SK-N-SH (cell line): ENCODE data around the gene SDF4. TPM values are rescaled to one million over a fixed set of nuclear protein-coding genes. Genes with fewer than 3 reads are reported as not detected.

Experiments
- CTCF ChIA-PET: fragments of 300-600, 350-600 bp; formaldehyde crosslinking; extraction: SDS; loops from one replicate; lab custom pipeline; 2021; lab: Yijun Ruan, JAX
- POLR2A ChIA-PET: fragments of 350-600 bp; sonication (Branson Sonifier 250); formaldehyde crosslinking; extraction: SDS; loops from one replicate; lab custom pipeline; 2020; ENCODE audit warnings: antibody characterized with exemption, inconsistent platforms; lab: Yijun Ruan, JAX
- DNase-seq: peaks from one replicate; pipeline ENCODE4 v3.0.0; 2012
- H2AFZ ChIP-seq: fragments of 200-600 bp; sonication (generic); 2 replicates; pipeline ENCODE4 v1.8.1; 2016; ENCODE audit warnings: antibody characterized with exemption, mild to moderate bottlenecking, low read depth
- H3F3A ChIP-seq: fragments of 200-600 bp; sonication (generic); replicated peaks from 2 replicates; pipeline ENCODE3; 2016; ENCODE audit warnings: antibody characterized with exemption, mild to moderate bottlenecking; ENCODE audit not compliant: insufficient read depth
- H3K27ac ChIP-seq, 2 experiments: fragments of 200-500 bp in 1 of 2; fragments of 200-600 bp in 1 of 2; sonication (Bioruptor generic) in 1 of 2; sonication (generic), shearing (Covaris generic) in 1 of 2; 2 replicates each; pipeline versions ENCODE4 v1.5.1 to v1.6.1; 2014 to 2016; ENCODE audit warnings: low read depth in 2 of 2, inconsistent platforms in 1 of 2, low read length in 1 of 2, mild to moderate bottlenecking in 1 of 2, mixed read lengths in 1 of 2
- H3K27me3 ChIP-seq: fragments of 200-600 bp; sonication (generic), shearing (Covaris generic); 2 replicates; pipeline ENCODE4 v1.6.1; 2016; ENCODE audit warnings: mixed run types; ENCODE audit not compliant: insufficient read depth
- H3K36me3 ChIP-seq, 2 experiments: fragments of 200-500 bp in 1 of 2; fragments of 200-600 bp in 1 of 2; sonication (Bioruptor generic) in 1 of 2; sonication (generic) in 1 of 2; replicated peaks in 1 of 2; 2 replicates each; pipeline versions ENCODE3 to v1.5.1; 2014 to 2016; ENCODE audit warnings: low read length in 1 of 2, mild to moderate bottlenecking in 1 of 2; ENCODE audit not compliant: insufficient read depth in 2 of 2, control insufficient read depth in 1 of 2
- H3K4me1 ChIP-seq, 2 experiments: fragments of 200-500 bp in 1 of 2; fragments of 200-600 bp in 1 of 2; sonication (Bioruptor generic) in 1 of 2; sonication (generic), shearing (Covaris generic) in 1 of 2; 2 replicates each; pipeline versions ENCODE4 v1.5.1 to v1.6.1; 2014 to 2016; ENCODE audit warnings: low read depth in 1 of 2, low read length in 1 of 2, mixed run types in 1 of 2; ENCODE audit not compliant: insufficient read depth in 2 of 2, control insufficient read depth in 1 of 2
- H3K4me2 ChIP-seq: fragments of 200-600 bp; sonication (generic), shearing (Covaris generic); 2 replicates; pipeline ENCODE4 v1.6.1; 2017; ENCODE audit warnings: mixed run types
- H3K4me3 ChIP-seq, 2 experiments: fragments of 200-500 bp in 1 of 2; fragments of 200-600 bp in 1 of 2; sonication (Bioruptor generic) in 1 of 2; sonication (generic), shearing (Covaris generic) in 1 of 2; 2 replicates each; pipeline versions ENCODE4 v1.5.1 to v1.8.1; 2014 to 2016; ENCODE audit warnings: low read depth in 2 of 2, inconsistent platforms in 1 of 2, low read length in 1 of 2, mild to moderate bottlenecking in 1 of 2, mixed read lengths in 1 of 2, moderate library complexity in 1 of 2
- H3K79me2 ChIP-seq: fragments of 200-600 bp; sonication (generic); 2 replicates; pipeline ENCODE4 v1.8.1; 2017; ENCODE audit warnings: mild to moderate bottlenecking; ENCODE audit not compliant: insufficient read depth
- H3K9ac ChIP-seq: fragments of 200-600 bp; sonication (generic); 2 replicates; pipeline ENCODE4 v1.6.1; 2017; ENCODE audit warnings: mixed run types
- H3K9me2 ChIP-seq: fragments of 200-600 bp; sonication (generic); 2 replicates; pipeline ENCODE4 v1.6.1; 2017; ENCODE audit warnings: mixed run types
- H3K9me3 ChIP-seq: fragments of 200-600 bp; sonication (generic); 2 replicates; pipeline ENCODE4 v1.6.1; 2017; ENCODE audit warnings: mixed run types, mild to moderate bottlenecking, moderate library complexity
- H4K20me1 ChIP-seq: fragments of 200-600 bp; sonication (generic); 2 replicates; pipeline ENCODE4 v1.6.1; 2017; ENCODE audit warnings: mild to moderate bottlenecking, mixed run types; ENCODE audit not compliant: insufficient read depth
- EP300 ChIP-seq, 2 experiments: IDR thresholded peaks; 2 replicates each; pipeline versions ENCODE4 v1.4.0 to v1.6.1; 2012; ENCODE audit warnings: borderline replicate concordance in 1 of 2, low read depth in 1 of 2, low read length in 1 of 2
- FOXJ3 ChIP-seq: sonication (generic); formaldehyde crosslinking; IDR thresholded peaks from 2 replicates; pipeline ENCODE4 v1.5.1; 2020; ENCODE audit warnings: mild to moderate bottlenecking, missing genetic modification reagents
- FOXM1 ChIP-seq: IDR thresholded peaks from 2 replicates; pipeline ENCODE4 v1.4.0; 2012; ENCODE audit warnings: low read depth, mild to moderate bottlenecking
- JUND ChIP-seq: IDR thresholded peaks from 2 replicates; pipeline ENCODE4 v1.4.0; 2012
- MAX ChIP-seq: IDR thresholded peaks from 2 replicates; pipeline ENCODE4 v1.4.0; 2012; ENCODE audit warnings: low read depth
- MXI1 ChIP-seq: IDR thresholded peaks from 2 replicates; pipeline ENCODE4 v1.6.1; 2012; ENCODE audit warnings: mild to moderate bottlenecking, low read depth, low read length, improper control_type of control experiment
- NRF1 ChIP-seq: IDR thresholded peaks from 2 replicates; pipeline ENCODE4 v1.6.1; 2012; ENCODE audit warnings: low read depth, mild to moderate bottlenecking, low read length
- PBX3 ChIP-seq: IDR thresholded peaks from 2 replicates; pipeline ENCODE4; 2012
- RAD21 ChIP-seq: IDR thresholded peaks from 2 replicates; pipeline ENCODE4 v1.6.1; 2012; ENCODE audit warnings: mild to moderate bottlenecking, low read length
- RXRA ChIP-seq: IDR thresholded peaks from 2 replicates; pipeline ENCODE4 v1.4.0; 2012; ENCODE audit warnings: low read depth, mild to moderate bottlenecking, borderline replicate concordance
- SMC3 ChIP-seq: IDR thresholded peaks from 2 replicates; pipeline ENCODE4 v1.6.1; 2012; ENCODE audit warnings: low read depth, low read length, improper control_type of control experiment
- TEAD4 ChIP-seq: IDR thresholded peaks from 2 replicates; pipeline ENCODE4 v1.4.0; 2012; ENCODE audit warnings: mild to moderate bottlenecking, borderline replicate concordance; ENCODE audit not compliant: insufficient read depth
- USF2 ChIP-seq: fragments of 150-350 bp; IDR thresholded peaks from 2 replicates; pipeline ENCODE4 v1.6.1; 2017; ENCODE audit warnings: antibody characterized with exemption, low read length, low read depth, borderline replicate concordance
- WGBS: methylation state at CpG from one replicate; pipeline ENCODE4 v1.1.6; 2017; ENCODE audit warnings: low lambda C conversion rate; 5-methylcytosine and 5-hydroxymethylcytosine counted together
- polyA plus RNA-seq, 3 experiments: library from polyadenylated mRNA; depleted of rRNA; stranded (reverse); fragments of >200 nt; gene quantifications; 2 replicates each; pipeline ENCODE4 v1.2.3, GENCODE V29; 2012

SDF4 gene
- polyA plus RNA-seq, 1 of the 3 experiments (the other 2 are of a cell fraction): 265 TPM

- no peaks in the 10 kb centered on the region for H4K20me1 ChIP-seq
- no peaks in the 10 kb centered on the region for H3K36me3 ChIP-seq
- TF ChIP-seq FOXM1 (no peak), RXRA (no peak), FOXJ3 (CRISPR knock-in tag) (no peak), USF2 (no peak)
- H3K79me2 ChIP-seq: no peaks in the 10 kb centered on the region
- DNase-seq: no peak
- no peak overlapping the region for H3K4me2 ChIP-seq
- no peak overlapping the region for H2AFZ ChIP-seq
- POLR2A ChIA-PET: no interaction called here
- CTCF ChIA-PET: interaction anchor here (0.8 kb wide), 1 partner anchor 11 kb away, joined by 3 read pairs; no protein-coding TSS in a partner anchor
- no peak overlapping the region for H3K9ac ChIP-seq
- no peaks in the 10 kb centered on the region for H3K27me3 ChIP-seq
- H3K9me3 ChIP-seq: no peaks in the 10 kb centered on the region
- WGBS: 62% methylated on average over 8 of the region's 26 CpGs
- H3K4me1 ChIP-seq: no peaks in the 10 kb centered on the region
- H3F3A ChIP-seq: no peaks in the 10 kb centered on the region
- no peak overlapping the region for H3K4me3 ChIP-seq
- H3K9me2 ChIP-seq: no peaks in the 10 kb centered on the region
- no peak overlapping the region for H3K27ac ChIP-seq
Measured at GRCh38 chr1:1170215-1171091, 61.3 kb downstream of the SDF4 start.

GRCh38 chr1:1169429-1170214, 62.2 kb downstream of the SDF4 start:
- no peaks in the 10 kb centered on the region for H3K9me3 ChIP-seq
- CTCF ChIA-PET: interaction anchor here (0.8 kb wide), 1 partner anchor 11 kb away, joined by 3 read pairs; no protein-coding TSS in a partner anchor
- no peaks in the 10 kb centered on the region for H3F3A ChIP-seq
- H3K36me3 ChIP-seq: no peaks in the 10 kb centered on the region
- no peak overlapping the region for H2AFZ ChIP-seq
- H3K9me2 ChIP-seq: no peaks in the 10 kb centered on the region
- no peak for DNase-seq
- H3K79me2 ChIP-seq: no peaks in the 10 kb centered on the region
- TF ChIP-seq TEAD4: no peak
- no peak for TF ChIP-seq RAD21
- no peak for TF ChIP-seq JUND
- TF ChIP-seq MXI1: no peak
- no peak for TF ChIP-seq PBX3
- TF ChIP-seq NRF1: no peak
- TF ChIP-seq MAX: no peak
- TF ChIP-seq EP300 (IDR thresholded peaks at IDR 0.05; ENCODE audit: borderline replicate concordance in 1 of 2, low read depth in 1 of 2, low read length in 1 of 2): no peak
- no peak for TF ChIP-seq SMC3
- H3K27me3 ChIP-seq: no peaks in the 10 kb centered on the region
- no peak overlapping the region for H3K4me3 ChIP-seq
- no peak overlapping the region for H3K9ac ChIP-seq
- no peak overlapping the region for H3K4me2 ChIP-seq
- POLR2A ChIA-PET: no interaction called here
- H4K20me1 ChIP-seq: no peaks in the 10 kb centered on the region
- H3K4me1 ChIP-seq: no peaks in the 10 kb centered on the region
- WGBS: 78% methylated on average over 5 of the region's 32 CpGs
- no peak overlapping the region for H3K27ac ChIP-seq
